SK-N-MC (cell line): ENCODE results near the gene CTNNA3.

Experiments used
- EZH2 ChIP-seq: fragments of 200-600 bp; sonication (generic); IDR thresholded peaks from one replicate; pipeline ENCODE4 v1.6.1; 2017; ENCODE audit warnings: antibody characterized with exemption
- FOXP2 ChIP-seq: optimal IDR thresholded peaks from 2 replicates; pipeline ENCODE3; 2011; ENCODE audit warnings: mild to moderate bottlenecking, moderate library complexity; ENCODE audit not compliant: insufficient read depth; ENCODE audit errors: extremely low read length, control extremely low read depth
- POLR2AphosphoS5 ChIP-seq: IDR thresholded peaks from 2 replicates; pipeline ENCODE4 v1.6.1; 2012; ENCODE audit warnings: mild to moderate bottlenecking, low read depth, low read length, borderline replicate concordance

- TF ChIP-seq FOXP2 (no peak), POLR2AphosphoS5 (no peak), EZH2 (no peak)
These were observed 1547.7 kb downstream of the CTNNA3 start for GRCh38 chr10:66148312-66148711.
